Gastroesophageal sphincter (tissue), 3 donors: ENCODE results near the gene CLDND1.

ENCODE experiments used
- CTCF ChIP-seq, 4 experiments: fragments of 200-600 bp in 2 of 4; fragments of 450-650 bp in 2 of 4; sonication (generic) in 1 of 4; IDR thresholded peaks; one replicate each; pipeline ENCODE4 v1.5.1; 2017 to 2019; ENCODE audit warnings: antibody characterized with exemption in 4 of 4, mild to moderate bottlenecking in 2 of 4, moderate library complexity in 2 of 4
- POLR2A ChIP-seq, 2 donors: fragments of 450-650 bp; IDR thresholded peaks; one replicate each; pipeline ENCODE4 v1.6.1; 2017; ENCODE audit warnings: antibody characterized with exemption in 2 of 2, mild to moderate bottlenecking in 2 of 2, moderate library complexity in 1 of 2

GRCh38 chr3:98554580-98554979, 31.9 kb upstream of the CLDND1 start:
- no peak for TF ChIP-seq POLR2A (IDR thresholded peaks at IDR 0.05)
- TF ChIP-seq CTCF (IDR thresholded peaks at IDR 0.05), result no peak
